Measurements from ENCODE around the gene CNIH3. TPM values are rescaled to one million over a fixed set of nuclear protein-coding genes. Genes with fewer than 3 reads are reported as not detected.
A peak's percentile ranks its signal among the peaks of the same experiment; 100 is the strongest.

Gene CNIH3
- total RNA-seq, 2 donors from 2014 or later = 0.62 to 1.4 TPM

DNA sequence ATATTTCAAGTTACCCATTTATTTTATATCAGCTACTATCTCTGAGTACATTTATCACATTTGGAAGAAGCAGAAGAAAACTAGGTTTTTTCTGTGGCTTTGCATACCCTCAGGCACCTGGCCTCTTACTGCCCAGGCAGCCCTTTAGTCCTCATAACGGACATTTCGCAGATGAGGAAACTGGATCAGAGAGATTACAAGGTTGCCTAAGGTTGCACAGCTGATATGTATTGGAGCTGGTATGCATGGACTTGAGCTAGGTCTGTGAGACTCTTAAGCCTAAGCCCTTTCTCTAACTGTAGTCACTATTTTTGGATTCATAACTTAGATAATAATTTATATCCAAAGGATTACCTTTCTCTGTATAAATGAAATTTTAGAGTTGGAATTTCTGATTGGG is 4.0 kb downstream of the CNIH3 start:
- H3K4me3 Mint-ChIP-seq = no peak overlapping the region
- H3K36me3 Mint-ChIP-seq (ENCODE audit: insufficient read depth in 2 of 2) = peaks cover 10 to 13% of the 10 kb centered on the region in 2 donors
- DNase-seq = no peak
- peaks cover 5 to 7% of the 10 kb centered on the region in 2 donors for H3K9me3 Mint-ChIP-seq
- peaks cover 59% of the 10 kb centered on the region for H3K27me3 Mint-ChIP-seq (ENCODE audit: low read depth)
- no peak overlapping the region for H3K27ac Mint-ChIP-seq
- ATAC-seq (replicated peaks in 1 of 2) = no peak
- peaks cover 55% of the 10 kb centered on the region for H3K4me1 Mint-ChIP-seq (ENCODE audit: low read depth)

DNA sequence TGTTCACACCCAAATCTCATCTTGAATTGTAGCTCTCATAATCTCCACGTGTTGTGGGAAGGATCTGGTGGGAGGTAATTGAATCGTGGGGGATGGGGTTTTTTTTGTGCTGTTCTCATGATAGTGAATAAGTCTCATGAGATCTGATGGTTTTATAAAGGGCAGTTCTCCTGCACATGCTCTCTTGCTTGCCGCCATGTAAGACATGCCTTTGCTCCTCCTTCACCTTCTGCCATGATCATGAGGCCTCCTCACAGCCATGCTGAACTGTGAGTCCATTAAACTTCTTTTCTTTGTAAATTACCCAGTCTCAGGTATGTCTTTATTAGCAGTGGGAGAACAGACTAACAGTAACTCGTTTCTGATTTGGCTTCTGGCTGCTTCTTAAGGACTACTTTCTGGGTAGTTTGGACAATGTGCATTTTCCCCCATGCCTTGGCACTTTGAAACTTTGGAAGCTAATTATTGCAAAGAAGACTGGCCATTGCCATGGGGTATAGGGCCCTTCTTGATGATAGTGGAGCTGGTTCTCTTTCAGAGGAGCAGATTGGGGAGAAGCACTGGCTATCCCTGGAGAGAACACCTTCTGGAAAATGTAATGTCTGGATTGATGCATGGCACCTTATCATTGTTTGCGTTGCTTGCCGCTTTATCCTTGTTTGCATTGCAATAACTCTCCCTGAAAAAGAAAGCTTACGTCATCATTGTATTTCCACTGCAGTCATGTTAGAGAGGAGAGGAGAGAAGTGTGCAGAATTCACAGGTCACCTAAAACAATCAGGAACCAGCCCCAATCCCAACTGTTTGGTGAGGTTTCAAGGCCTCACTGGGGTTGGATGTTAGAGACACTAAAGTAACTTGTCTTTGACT is 5.9 kb downstream of the CNIH3 start:
- Mint-ChIP-seq H3K9me3 (peaks cover 5 to 7% of the 10 kb centered on the region in 2 donors), H3K27me3 (ENCODE audit: low read depth) (peaks cover 52% of the 10 kb centered on the region), H3K27ac (no peak overlapping the region), H3K4me3 (no peak overlapping the region), H3K4me1 (ENCODE audit: low read depth) (peaks cover 50% of the 10 kb centered on the region), H3K36me3 (ENCODE audit: insufficient read depth in 2 of 2) (peaks cover 8 to 12% of the 10 kb centered on the region in 2 donors)
- ATAC-seq (replicated peaks in 1 of 2) = no peak
- DNase-seq = no peak

DNA sequence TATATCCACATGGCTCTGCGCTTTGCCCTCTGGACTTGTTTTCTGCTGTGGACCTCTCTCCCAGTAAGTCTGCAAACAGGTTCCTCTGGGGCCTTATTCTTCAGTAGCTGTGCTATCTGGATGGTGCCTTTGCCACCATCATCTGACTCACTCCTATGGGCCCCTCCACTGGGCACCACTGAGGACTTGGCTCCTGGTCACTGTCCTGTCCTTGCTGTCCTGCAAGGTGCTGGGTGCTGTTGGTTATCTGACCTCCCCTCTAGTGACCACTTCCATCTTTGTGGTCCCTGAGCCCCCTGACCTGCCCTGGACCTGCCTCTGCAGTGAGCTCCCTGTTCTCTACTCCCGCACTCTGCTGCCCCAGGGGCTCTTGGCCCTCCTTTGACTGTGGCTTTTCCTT is 6.7 kb downstream of the CNIH3 start:
- H3K4me1 Mint-ChIP-seq (ENCODE audit: low read depth) = peaks cover 42% of the 10 kb centered on the region
- peaks cover 44% of the 10 kb centered on the region for H3K27me3 Mint-ChIP-seq (ENCODE audit: low read depth)
- DNase-seq (no peak), ATAC-seq (replicated peaks in 1 of 2) (no peak)
- peak overlapping the region; percentile 70 to 84 for H3K4me3 Mint-ChIP-seq
- H3K27ac Mint-ChIP-seq = peak overlapping the region; percentile 74
- peaks cover 8 to 11% of the 10 kb centered on the region in 2 donors for H3K36me3 Mint-ChIP-seq (ENCODE audit: insufficient read depth in 2 of 2)
- H3K9me3 Mint-ChIP-seq = peaks cover 5 to 7% of the 10 kb centered on the region in 2 donors

DNA sequence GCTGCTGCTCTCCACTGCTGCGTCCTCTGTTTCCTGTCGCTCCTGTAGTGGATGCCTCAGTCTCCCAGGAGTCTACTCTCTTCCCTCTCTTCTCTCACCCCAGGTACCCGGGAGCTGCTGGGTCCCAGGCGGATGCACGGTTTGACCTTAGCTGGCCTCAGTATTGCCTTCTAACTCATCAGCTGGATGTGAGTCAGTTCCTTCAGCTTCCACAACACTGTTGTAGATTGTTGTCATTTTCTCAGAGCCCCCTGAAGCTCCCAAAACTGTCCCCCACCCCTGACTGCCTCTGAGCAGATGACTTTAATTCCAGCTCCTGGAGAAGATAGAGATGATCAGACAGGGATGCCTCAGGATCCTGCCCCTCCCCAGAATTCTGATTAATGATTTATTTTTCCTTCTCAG is 7.2 kb downstream of the CNIH3 start:
- Mint-ChIP-seq H3K27ac (peak overlapping the region; percentile 74), H3K4me1 (ENCODE audit: low read depth) (peaks cover 37% of the 10 kb centered on the region), H3K4me3 (peak overlapping the region; percentile 70 to 84), H3K36me3 (ENCODE audit: insufficient read depth in 2 of 2) (peaks cover 8 to 11% of the 10 kb centered on the region in 2 donors), H3K27me3 (ENCODE audit: low read depth) (peaks cover 40% of the 10 kb centered on the region), H3K9me3 (peaks cover 5 to 7% of the 10 kb centered on the region in 2 donors)
- DNase-seq (peak; percentile 28 to 45), ATAC-seq (replicated peaks in 1 of 2) (peak; percentile 50 to 69)

DNA sequence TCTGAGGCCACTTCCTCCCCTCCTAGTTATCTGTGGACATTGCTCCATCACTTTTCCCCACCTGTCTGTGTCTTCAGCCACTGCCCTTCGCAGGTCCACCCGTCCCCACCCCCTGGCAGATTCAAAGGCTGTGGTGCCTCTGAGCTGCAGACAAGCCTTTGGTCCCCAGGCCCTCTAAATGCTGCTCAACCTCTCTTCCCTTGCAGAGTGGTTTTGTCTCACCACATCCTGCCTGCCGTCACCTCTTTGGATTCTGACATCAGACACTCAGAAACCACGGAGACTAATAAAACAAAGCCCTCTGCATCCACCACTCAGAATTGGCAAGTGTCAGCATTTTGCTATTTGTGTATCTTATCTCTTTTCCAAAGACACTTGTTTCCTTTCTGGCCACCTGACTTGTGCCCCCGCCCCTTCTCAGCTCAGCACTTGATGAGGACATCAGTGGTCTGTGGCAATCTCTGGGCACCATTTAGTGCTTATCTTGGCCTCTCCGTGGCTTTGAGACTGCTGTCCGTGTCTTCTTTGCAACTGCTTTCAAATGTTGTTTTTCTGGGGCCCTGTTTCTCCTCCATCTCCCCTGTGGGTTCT is 7.7 kb downstream of the CNIH3 start:
- H3K9me3 Mint-ChIP-seq = peaks cover 5 to 7% of the 10 kb centered on the region in 2 donors
- H3K27me3 Mint-ChIP-seq (ENCODE audit: low read depth) = peaks cover 34% of the 10 kb centered on the region
- peak; percentile 80 to 82 for DNase-seq
- peak overlapping the region; percentile 74 for H3K27ac Mint-ChIP-seq
- ATAC-seq (replicated peaks in 1 of 2) = peak; percentile 91 to 94
- peaks cover 8 to 11% of the 10 kb centered on the region in 2 donors for H3K36me3 Mint-ChIP-seq (ENCODE audit: insufficient read depth in 2 of 2)
- H3K4me1 Mint-ChIP-seq (ENCODE audit: low read depth) = peaks cover 32% of the 10 kb centered on the region
- H3K4me3 Mint-ChIP-seq = peak overlapping the region; percentile 70 to 84

- peaks cover 26% of the 10 kb centered on the region for H3K4me1 Mint-ChIP-seq (ENCODE audit: low read depth)
- peaks cover 5 to 7% of the 10 kb centered on the region in 2 donors for H3K9me3 Mint-ChIP-seq
- no peak for ATAC-seq (replicated peaks in 1 of 2)
- H3K4me3 Mint-ChIP-seq = peak overlapping the region; percentile 70 to 84
- peaks cover 28% of the 10 kb centered on the region for H3K27me3 Mint-ChIP-seq (ENCODE audit: low read depth)
- peaks cover 8 to 11% of the 10 kb centered on the region in 2 donors for H3K36me3 Mint-ChIP-seq (ENCODE audit: insufficient read depth in 2 of 2)
- H3K27ac Mint-ChIP-seq = peak overlapping the region; percentile 74
- no peak for DNase-seq
Measured at GRCh38 chr1:224624432-224624831, 8.3 kb downstream of the CNIH3 start.

- ATAC-seq (replicated peaks in 1 of 2) = no peak
- Mint-ChIP-seq H3K36me3 (ENCODE audit: insufficient read depth in 2 of 2) (peaks cover 8 to 11% of the 10 kb centered on the region in 2 donors), H3K4me3 (no peak overlapping the region), H3K27ac (no peak overlapping the region), H3K9me3 (peaks cover 5 to 7% of the 10 kb centered on the region in 2 donors), H3K4me1 (ENCODE audit: low read depth) (peaks cover 24% of the 10 kb centered on the region), H3K27me3 (ENCODE audit: low read depth) (peaks cover 21% of the 10 kb centered on the region)
- no peak for DNase-seq
Measured at GRCh38 chr1:224626042-224626441, 9.9 kb downstream of the CNIH3 start.

- Mint-ChIP-seq H3K36me3 (ENCODE audit: insufficient read depth in 2 of 2) (no peaks in the 10 kb centered on the region), H3K4me3 (no peak overlapping the region), H3K4me1 (ENCODE audit: low read depth) (peaks cover under 1% of the 10 kb centered on the region), H3K9me3 (no peaks in the 10 kb centered on the region), H3K27me3 (ENCODE audit: low read depth) (peaks cover 6% of the 10 kb centered on the region), H3K27ac (no peak overlapping the region)
- DNase-seq (no peak), ATAC-seq (replicated peaks in 1 of 2) (no peak)
Measured at GRCh38 chr1:224629965-224630364, 13.8 kb downstream of the CNIH3 start.

DNA sequence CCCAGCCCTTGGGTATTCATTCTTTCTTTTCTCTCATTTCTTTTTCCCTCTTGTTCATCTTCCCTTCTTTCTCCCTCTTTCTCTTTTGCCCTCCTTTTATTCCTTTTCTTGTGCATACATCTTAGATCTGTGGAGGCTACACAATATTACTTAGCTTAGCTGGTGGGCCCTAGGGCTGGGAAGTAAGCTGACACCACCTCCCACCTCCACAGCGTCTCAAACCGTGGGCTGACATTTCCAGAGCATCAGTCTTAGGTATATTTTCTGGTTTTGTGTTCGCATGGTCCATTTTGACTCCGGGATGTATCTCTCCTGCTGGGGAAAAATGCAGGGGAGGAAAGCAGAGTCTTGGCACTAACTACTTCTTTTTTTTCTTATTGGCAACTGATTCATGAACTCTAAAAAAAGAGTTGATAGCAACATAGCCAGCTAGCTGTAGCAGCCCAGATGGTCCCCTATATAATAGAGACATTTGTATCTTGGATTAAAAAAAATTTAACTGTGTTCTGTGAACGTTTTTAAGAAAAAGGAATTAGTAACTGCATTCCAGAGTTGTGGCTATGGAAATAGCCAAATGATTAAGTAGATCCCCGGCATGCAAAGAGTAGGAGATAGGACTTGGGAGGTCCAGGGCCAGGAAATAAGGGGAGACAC is 15.5 kb downstream of the CNIH3 start:
- Mint-ChIP-seq H3K9me3 (no peaks in the 10 kb centered on the region), H3K4me1 (ENCODE audit: low read depth) (no peaks in the 10 kb centered on the region), H3K27me3 (ENCODE audit: low read depth) (no peaks in the 10 kb centered on the region), H3K4me3 (no peak overlapping the region), H3K36me3 (ENCODE audit: insufficient read depth in 2 of 2) (no peaks in the 10 kb centered on the region), H3K27ac (no peak overlapping the region)
- no peak for ATAC-seq (replicated peaks in 1 of 2)
- no peak for DNase-seq

- no peak for DNase-seq
- ATAC-seq (replicated peaks in 1 of 2) = no peak
- Mint-ChIP-seq H3K27me3 (ENCODE audit: low read depth) (no peaks in the 10 kb centered on the region), H3K27ac (no peak overlapping the region), H3K9me3 (no peaks in the 10 kb centered on the region), H3K4me3 (no peak overlapping the region), H3K36me3 (ENCODE audit: insufficient read depth in 2 of 2) (no peaks in the 10 kb centered on the region), H3K4me1 (ENCODE audit: low read depth) (peaks cover 2% of the 10 kb centered on the region)
Measured at GRCh38 chr1:224632381-224632871, 16.3 kb downstream of the CNIH3 start.

GRCh38 chr1:224632921-224633321 is 16.8 kb downstream of the CNIH3 start:
- Mint-ChIP-seq H3K27ac (no peak overlapping the region), H3K4me3 (no peak overlapping the region), H3K27me3 (ENCODE audit: low read depth) (no peaks in the 10 kb centered on the region), H3K9me3 (no peaks in the 10 kb centered on the region), H3K4me1 (ENCODE audit: low read depth) (peaks cover 7% of the 10 kb centered on the region), H3K36me3 (ENCODE audit: insufficient read depth in 2 of 2) (no peaks in the 10 kb centered on the region)
- ATAC-seq (replicated peaks in 1 of 2) (no peak), DNase-seq (no peak)

GRCh38 chr1:224635356-224635755 is 19.2 kb downstream of the CNIH3 start:
- Mint-ChIP-seq H3K4me1 (ENCODE audit: low read depth) (peaks cover 8% of the 10 kb centered on the region), H3K27ac (no peak overlapping the region), H3K4me3 (no peak overlapping the region), H3K36me3 (ENCODE audit: insufficient read depth in 2 of 2) (no peaks in the 10 kb centered on the region), H3K9me3 (no peaks in the 10 kb centered on the region), H3K27me3 (ENCODE audit: low read depth) (no peaks in the 10 kb centered on the region)
- no peak for DNase-seq
- no peak for ATAC-seq (replicated peaks in 1 of 2)

GRCh38 chr1:224637515-224637914 is 21.4 kb downstream of the CNIH3 start:
- H3K36me3 Mint-ChIP-seq (ENCODE audit: insufficient read depth in 2 of 2) = no peaks in the 10 kb centered on the region
- H3K4me3 Mint-ChIP-seq = no peak overlapping the region
- DNase-seq (no peak), ATAC-seq (replicated peaks in 1 of 2) (peak; percentile 24 to 39)
- H3K27me3 Mint-ChIP-seq (ENCODE audit: low read depth) = no peaks in the 10 kb centered on the region
- H3K4me1 Mint-ChIP-seq (ENCODE audit: low read depth) = peaks cover 8% of the 10 kb centered on the region
- no peaks in the 10 kb centered on the region for H3K9me3 Mint-ChIP-seq
- no peak overlapping the region for H3K27ac Mint-ChIP-seq
